Left lung (tissue), 10 donors: ENCODE results near the gene KAT2B. TPM values are rescaled to one million over a fixed set of nuclear protein-coding genes. Genes with fewer than 3 reads are reported as not detected.

Source experiments
- ATAC-seq: fragments of 200-7000 bp; cut with Tn5 transposase; one replicate; pipeline ENCODE4 v1.9.1; 2020; ENCODE audit warnings: moderate library complexity
- DNase-seq, 4 donors: peaks; one replicate each; pipeline ENCODE4 v3.0.0-alpha.2; 2013 to 2020
- H3K27ac ChIP-seq, 2 donors: fragments of 200-600 bp; sonication (generic) in 1 of 2; one replicate each; pipeline versions ENCODE4 v1.5.0 to v1.8.0; 2020 to 2021
- H3K27me3 ChIP-seq, 2 donors: fragments of 200-600 bp; sonication (generic) in 1 of 2; one replicate each; pipeline versions ENCODE4 v1.5.0 to v1.8.0; 2020 to 2021
- H3K36me3 ChIP-seq, 2 donors: fragments of 200-600 bp; sonication (generic) in 1 of 2; one replicate each; pipeline versions ENCODE4 v1.5.0 to v1.8.0; 2020 to 2021
- H3K4me1 ChIP-seq, 2 donors: fragments of 200-600 bp; one replicate each; pipeline ENCODE4 v1.8.0; 2021
- H3K4me3 ChIP-seq, 2 donors: fragments of 200-600 bp; sonication (generic) in 1 of 2; one replicate each; pipeline versions ENCODE4 v1.5.0 to v1.8.0; 2020 to 2021; ENCODE audit warnings: mild to moderate bottlenecking in 1 of 2
- H3K9me3 ChIP-seq, 2 donors: fragments of 200-600 bp; sonication (generic) in 1 of 2; one replicate each; pipeline versions ENCODE4 v1.5.0 to v1.8.0; 2020 to 2021
- intact Hi-C, 2 donors: fragments of 100-400 bp; cut with DNase I; formaldehyde crosslinking; loops; one replicate each; pipeline versions ENCODE4 v1.11.2 to v1.14.2; 2022
- polyA plus RNA-seq, 6 donors: library from polyadenylated mRNA; unstranded; fragments of 120-200 nt; gene quantifications; one replicate each; pipeline ENCODE4 v1.2.1, GENCODE V29; 2013; ENCODE audit not compliant: insufficient read length in 6 of 6
- total RNA-seq, 2 donors: library from RNA; stranded (reverse); fragmentation: NEBNext Ultra II Directional; extraction: Animal tissue kit (Norgen Biotek cat#: 25700); gene quantifications; one replicate each; pipeline ENCODE4 v1.2.1, GENCODE V29; 2021
- TF ChIP-seq, protein P1 (sequence below), 2 donors: fragments of 200-600 bp; sonication (generic) in 1 of 2; IDR thresholded peaks; one replicate each; pipeline versions ENCODE4 v1.5.0 to v1.8.0; 2021; ENCODE audit warnings: antibody characterized with exemption in 2 of 2
- donor health status: DM: no; HTN: yes; CAD: no.
- donor health status: DM: no; HTN: no; CAD: no.

Gene KAT2B
- total and polyA plus RNA-seq, 8 donors = 26.1 to 48.0 (median 39.9) TPM

- H3K27ac ChIP-seq = no peak overlapping the region
- no peaks in the 10 kb centered on the region for H3K27me3 ChIP-seq
- H3K4me1 ChIP-seq = peaks cover 0 to 14% of the 10 kb centered on the region in 2 donors
- H3K4me3 ChIP-seq = no peak overlapping the region
- intact Hi-C loops = no loop called here
- H3K36me3 ChIP-seq = no peaks in the 10 kb centered on the region
- ATAC-seq (no peak), DNase-seq (no peak)
- TF ChIP-seq, protein P1, sequence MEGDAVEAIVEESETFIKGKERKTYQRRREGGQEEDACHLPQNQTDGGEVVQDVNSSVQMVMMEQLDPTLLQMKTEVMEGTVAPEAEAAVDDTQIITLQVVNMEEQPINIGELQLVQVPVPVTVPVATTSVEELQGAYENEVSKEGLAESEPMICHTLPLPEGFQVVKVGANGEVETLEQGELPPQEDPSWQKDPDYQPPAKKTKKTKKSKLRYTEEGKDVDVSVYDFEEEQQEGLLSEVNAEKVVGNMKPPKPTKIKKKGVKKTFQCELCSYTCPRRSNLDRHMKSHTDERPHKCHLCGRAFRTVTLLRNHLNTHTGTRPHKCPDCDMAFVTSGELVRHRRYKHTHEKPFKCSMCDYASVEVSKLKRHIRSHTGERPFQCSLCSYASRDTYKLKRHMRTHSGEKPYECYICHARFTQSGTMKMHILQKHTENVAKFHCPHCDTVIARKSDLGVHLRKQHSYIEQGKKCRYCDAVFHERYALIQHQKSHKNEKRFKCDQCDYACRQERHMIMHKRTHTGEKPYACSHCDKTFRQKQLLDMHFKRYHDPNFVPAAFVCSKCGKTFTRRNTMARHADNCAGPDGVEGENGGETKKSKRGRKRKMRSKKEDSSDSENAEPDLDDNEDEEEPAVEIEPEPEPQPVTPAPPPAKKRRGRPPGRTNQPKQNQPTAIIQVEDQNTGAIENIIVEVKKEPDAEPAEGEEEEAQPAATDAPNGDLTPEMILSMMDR (IDR thresholded peaks at IDR 0.05) = no peak
- H3K9me3 ChIP-seq = no peaks in the 10 kb centered on the region
These were observed 5.2 kb upstream of the KAT2B start for GRCh38 chr3:20035019-20035418.

- Histone ChIP-seq H3K27ac (no peak overlapping the region), H3K4me1 (peaks cover 8 to 23% of the 10 kb centered on the region in 2 donors), H3K36me3 (no peaks in the 10 kb centered on the region), H3K9me3 (no peaks in the 10 kb centered on the region), H3K4me3 (no peak overlapping the region), H3K27me3 (no peaks in the 10 kb centered on the region)
- TF ChIP-seq, protein P1 (IDR thresholded peaks at IDR 0.05) = no peak
- no peak for ATAC-seq
- intact Hi-C loops = no loop called here
- DNase-seq = no peak
These were observed 2.8 kb upstream of the KAT2B start for GRCh38 chr3:20037255-20037996.

GRCh38 chr3:20038699-20039465 is 1.4 kb upstream of the KAT2B start:
- Histone ChIP-seq H3K27me3 (no peaks in the 10 kb centered on the region), H3K4me3 (peak overlapping the region; percentile 71 to 73)
- intact Hi-C loops = no loop called here

GRCh38 chr3:20039466-20039764 is 831 bp upstream of the KAT2B start:
- TF ChIP-seq, protein P1 (IDR thresholded peaks at IDR 0.05) = no peak
- H3K27ac ChIP-seq = peak overlapping the region; percentile 90 to 95
- intact Hi-C loops = no loop called here
- H3K4me3 ChIP-seq = peak overlapping the region; percentile 71 to 73
- DNase-seq (no peak), ATAC-seq (no peak)
- H3K4me1 ChIP-seq = peaks cover 12 to 43% of the 10 kb centered on the region in 2 donors
- H3K27me3 ChIP-seq = no peaks in the 10 kb centered on the region
- no peaks in the 10 kb centered on the region for H3K36me3 ChIP-seq
- no peaks in the 10 kb centered on the region for H3K9me3 ChIP-seq

More at GRCh38 chr3:20038699-20039465, 1.4 kb upstream of the KAT2B start:
- TF ChIP-seq, protein P1 (IDR thresholded peaks at IDR 0.05) = no peak
- Histone ChIP-seq H3K4me1 (peaks cover 12 to 38% of the 10 kb centered on the region in 2 donors), H3K9me3 (no peaks in the 10 kb centered on the region), H3K36me3 (no peaks in the 10 kb centered on the region), H3K27ac (peak overlapping the region; percentile 90 to 95)
- no peak for DNase-seq
- ATAC-seq = no peak

- Histone ChIP-seq H3K36me3 (no peaks in the 10 kb centered on the region), H3K27me3 (no peaks in the 10 kb centered on the region), H3K9me3 (no peaks in the 10 kb centered on the region), H3K4me1 (peaks cover 12 to 51% of the 10 kb centered on the region in 2 donors), H3K27ac (peak overlapping the region; percentile 90 to 95), H3K4me3 (peak overlapping the region; percentile 71 to 73)
- intact Hi-C loops = no loop called here
- DNase-seq (peak; percentile 78 to 95 (median 86)), ATAC-seq (peak; percentile 74)
- TF ChIP-seq, protein P1 (IDR thresholded peaks at IDR 0.05) = no peak
These were observed 426 bp downstream of the KAT2B start for GRCh38 chr3:20040548-20041196.
